Fibroblast of the aortic adventitia (primary cell): ENCODE data around the gene ADORA3. TPM values are rescaled to one million over a fixed set of nuclear protein-coding genes. Genes with fewer than 3 reads are reported as not detected.

ENCODE experiments used
- DNase-seq: peaks from one replicate; pipeline ENCODE4 v3.0.0-alpha.2; 2010; ENCODE audit warnings: low read depth
- H3K4me3 ChIP-seq: 2 replicates; pipeline ENCODE4 v1.5.1; 2011; ENCODE audit warnings: low read depth, mild to moderate bottlenecking, control low read depth, low read length, moderate library complexity
- CTCF ChIP-seq: IDR thresholded peaks from 2 replicates; pipeline ENCODE4 v1.5.1; 2011; ENCODE audit warnings: mild to moderate bottlenecking, low read length, control low read depth, inconsistent platforms; ENCODE audit not compliant: insufficient read depth
- total RNA-seq: library from RNA; depleted of rRNA; stranded (reverse); fragments of >200 nt; gene quantifications from 2 replicates; pipeline ENCODE4 v1.2.3, GENCODE V29; 2012; ENCODE audit warnings: low replicate concordance

The ADORA3 gene
- total RNA-seq, 1 donor: not detected

DNA sequence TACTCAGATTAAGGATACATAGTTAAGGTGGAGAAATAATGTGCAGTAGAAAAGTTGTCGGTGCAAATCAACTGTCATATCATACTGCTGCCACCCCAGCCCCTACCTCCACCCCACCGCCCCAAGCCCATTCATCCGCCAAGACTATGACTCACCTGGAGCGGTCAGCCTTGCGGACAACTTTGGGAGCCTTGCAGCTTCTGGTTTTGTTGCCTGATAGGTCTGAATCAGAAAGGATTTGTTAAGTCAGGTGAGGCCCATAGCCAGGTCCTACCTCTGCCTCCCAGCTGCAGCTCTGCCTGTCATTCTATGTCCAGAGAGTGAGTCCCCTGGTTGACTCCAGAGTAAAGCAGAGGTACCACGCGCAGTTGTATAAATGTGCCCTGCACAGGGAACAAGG is 17.0 kb downstream of the ADORA3 start:
- no peak for DNase-seq

GRCh38 chr1:111484391-111485026 is 18.9 kb downstream of the ADORA3 start:
- no peak for TF ChIP-seq CTCF
- no peak for DNase-seq
- no peak overlapping the region for H3K4me3 ChIP-seq

More for the DNA sequence above, 17.0 kb downstream of the ADORA3 start:
- H3K4me3 ChIP-seq: no peak overlapping the region
- TF ChIP-seq CTCF: no peak

DNA sequence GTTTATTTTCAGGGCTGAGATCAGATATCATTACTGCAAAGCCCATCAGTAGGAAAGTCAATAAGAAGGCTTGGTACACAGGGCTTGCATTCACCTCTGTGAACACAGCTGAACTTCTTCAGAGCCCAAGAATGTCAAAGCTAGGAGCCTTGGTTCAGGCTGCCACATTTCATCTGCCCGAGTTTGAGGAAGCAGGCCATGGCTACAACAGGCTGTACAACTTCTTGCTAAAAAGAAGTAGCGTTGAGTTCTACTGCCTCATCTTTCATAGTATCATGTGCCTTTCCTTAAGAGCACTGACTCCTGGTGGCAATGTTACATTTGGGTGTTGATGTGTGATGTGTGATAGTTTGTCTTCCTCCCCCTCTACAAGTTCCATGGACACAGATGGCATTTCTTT is 19.6 kb downstream of the ADORA3 start:
- DNase-seq: no peak
- TF ChIP-seq CTCF: no peak
- H3K4me3 ChIP-seq: no peak overlapping the region

DNA sequence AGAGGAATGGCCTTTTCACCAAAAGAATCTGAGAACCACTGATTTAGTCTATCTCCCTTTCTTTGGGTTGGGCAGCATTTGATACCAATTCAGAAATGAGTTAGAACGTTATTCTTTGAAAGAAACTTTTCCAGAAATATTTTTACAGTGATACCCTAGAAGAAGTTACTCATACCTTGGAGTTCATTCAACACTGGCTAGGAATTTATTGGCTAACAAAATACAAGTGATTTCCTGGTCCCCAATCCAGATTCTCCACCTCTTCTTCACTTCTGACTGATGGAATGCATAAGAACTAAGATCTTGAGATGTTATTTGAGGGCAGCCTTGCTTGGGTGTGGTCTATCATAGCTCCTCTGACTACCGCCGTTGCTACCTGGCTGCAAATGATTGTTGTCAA is 20.3 kb downstream of the ADORA3 start:
- no peak overlapping the region for H3K4me3 ChIP-seq
- DNase-seq: peak; percentile 65
- no peak for TF ChIP-seq CTCF

DNA sequence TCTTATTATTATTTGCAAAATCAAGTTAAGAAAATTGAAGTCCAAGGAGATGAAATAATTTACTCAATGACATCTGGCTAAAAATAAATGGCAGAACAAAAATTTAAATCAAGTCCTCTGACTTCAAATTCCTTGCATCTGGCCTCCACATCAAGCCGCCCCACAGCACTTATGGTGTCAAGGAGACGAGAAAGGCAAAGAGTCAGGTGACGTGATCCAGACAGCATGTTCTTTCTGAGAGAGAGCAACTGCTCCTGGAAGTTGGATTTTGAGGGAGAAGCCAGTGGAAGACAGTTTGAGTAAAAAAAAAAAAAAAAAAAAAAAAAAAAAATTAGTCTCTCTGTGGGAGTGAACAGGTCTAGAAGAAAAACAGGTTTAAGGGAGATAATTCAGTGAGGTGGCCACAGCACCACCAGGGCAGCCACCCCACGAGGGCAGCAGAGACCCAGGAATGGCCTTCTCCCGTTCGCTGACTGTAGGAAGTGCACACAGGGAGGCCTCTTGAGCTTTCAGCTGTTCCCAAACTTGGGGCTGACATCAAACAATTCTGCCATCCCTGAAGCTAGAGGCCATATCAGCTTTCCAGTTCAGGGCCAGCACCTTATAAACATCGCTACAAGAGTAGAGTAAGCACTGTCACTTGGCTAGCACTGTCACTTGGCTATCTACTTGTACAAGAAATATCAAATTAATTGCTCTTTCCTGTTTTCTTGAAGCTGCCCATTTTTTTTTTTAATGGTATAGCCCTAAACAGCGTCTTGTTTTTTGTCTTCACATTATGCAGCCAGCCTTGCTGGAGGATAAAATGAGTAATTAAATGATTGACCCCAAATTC is 21.8 kb downstream of the ADORA3 start:
- peak; percentile 80 for TF ChIP-seq CTCF
- H3K4me3 ChIP-seq: no peak overlapping the region
- peak; percentile 69 for DNase-seq

DNA sequence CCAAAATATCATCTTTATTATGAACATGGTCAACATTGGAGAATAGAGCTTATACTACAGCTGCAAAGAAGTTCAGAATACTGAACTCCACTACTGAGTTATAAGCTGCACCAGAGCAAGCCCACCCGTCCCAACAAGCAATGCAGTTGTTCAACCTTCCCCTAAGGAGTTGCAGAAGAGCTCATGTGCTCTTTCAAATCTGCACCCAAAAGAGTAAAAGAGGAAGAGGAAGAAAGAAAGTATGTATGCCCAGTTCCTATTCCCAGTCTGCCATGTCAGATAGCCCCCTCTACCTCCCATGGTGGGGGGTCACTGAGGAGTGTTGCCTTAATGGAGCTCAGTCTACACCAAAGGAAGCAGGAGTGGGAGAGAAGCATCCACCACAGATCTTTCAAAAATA is 22.8 kb downstream of the ADORA3 start:
- no peak for TF ChIP-seq CTCF
- H3K4me3 ChIP-seq: no peak overlapping the region
- DNase-seq: no peak
